GM12891 (cell line): ENCODE measurements around the gene BAIAP3.

Experiments used
- PAX5 ChIP-seq: IDR thresholded peaks from 2 replicates; pipeline ENCODE4 v1.6.1; 2011; ENCODE audit warnings: low read length, moderate library complexity, mild to moderate bottlenecking; ENCODE audit not compliant: insufficient read depth, severe bottlenecking
- POLR2A ChIP-seq: IDR thresholded peaks from 2 replicates; pipeline ENCODE4 v1.6.1; 2011; ENCODE audit warnings: low read depth, low read length, control low read depth
- POLR2AphosphoS5 ChIP-seq: IDR thresholded peaks from 2 replicates; pipeline ENCODE4 v1.6.1; 2011; ENCODE audit warnings: low read depth, low read length, control low read depth
- POU2F2 ChIP-seq: IDR thresholded peaks from 2 replicates; pipeline ENCODE4 v1.6.1; 2011; ENCODE audit warnings: low read depth, mild to moderate bottlenecking, control low read depth, low read length, moderate library complexity
- TAF1 ChIP-seq: IDR thresholded peaks from 2 replicates; pipeline ENCODE4 v1.6.1; 2011; ENCODE audit warnings: low read depth, low read length, control low read depth

DNA sequence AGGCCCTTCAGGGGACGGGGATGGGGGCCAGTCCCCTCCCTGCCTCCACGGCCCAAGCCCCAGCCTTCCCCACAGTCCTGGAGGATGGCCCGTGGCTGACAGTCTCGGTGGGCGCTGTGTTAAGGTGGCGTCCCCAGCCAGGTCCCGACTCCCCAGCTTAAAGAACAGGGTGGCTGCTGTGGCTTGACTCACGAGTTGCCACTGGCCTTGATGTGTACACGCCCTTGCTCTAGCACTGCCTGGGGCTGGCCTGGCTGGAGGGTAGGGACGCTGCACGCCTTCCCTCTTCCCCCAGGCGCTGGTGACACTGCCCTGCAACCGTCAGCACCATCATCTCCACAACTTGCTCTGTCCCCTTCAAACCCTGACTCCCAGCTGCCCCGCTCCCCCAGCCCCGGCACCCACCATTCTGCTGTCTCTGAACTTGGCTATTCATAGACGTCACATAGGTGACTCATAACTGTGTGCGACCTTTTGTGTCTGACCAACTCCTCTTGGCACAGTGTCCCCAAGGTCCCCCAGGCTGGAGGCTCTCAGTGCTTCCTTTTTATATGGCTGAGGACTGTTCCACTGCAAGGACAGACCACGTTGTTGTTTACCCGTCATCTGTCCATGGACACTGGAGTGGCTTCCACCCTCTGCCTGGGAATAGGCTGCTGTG is 24.6 kb downstream of the BAIAP3 start:
- TF ChIP-seq POLR2A (no peak), POLR2AphosphoS5 (no peak), POU2F2 (no peak), TAF1 (no peak), PAX5 (no peak)
